ENCODE results near the gene MTCH1. TPM values are rescaled to one million over a fixed set of nuclear protein-coding genes. Genes with fewer than 3 reads are reported as not detected.

MTCH1 gene
- total and polyA plus RNA-seq, 4 experiments from 2014 or later: 94.1 to 151 (median 134) TPM

Other genes starting within 250 kb of the MTCH1 start
- under 1 TPM; 0.47 to 0.70 TPM for gene CPNE5, start 146.8 kb downstream of the MTCH1 start, total RNA-seq
- gene CPNE5, start 146.8 kb downstream of the MTCH1 start, polyA plus RNA-seq: 1 to 10 TPM; 1.9 to 2.7 TPM
- gene PPIL1, start 111.4 kb downstream of the MTCH1 start, total RNA-seq: 1 to 10 TPM; 8.4 to 9.2 TPM
- 10 to 100 TPM; 18.6 to 19.7 TPM for gene PPIL1, start 111.4 kb downstream of the MTCH1 start, polyA plus RNA-seq
- 10 to 100 TPM; 53.0 to 56.0 TPM for gene C6orf89, start 100.2 kb downstream of the MTCH1 start, total RNA-seq
- gene C6orf89, start 100.2 kb downstream of the MTCH1 start, polyA plus RNA-seq: 10 to 100 TPM; 35.4 to 52.8 TPM
- gene PI16, start 31.5 kb downstream of the MTCH1 start, total RNA-seq: 1 to 10 TPM; 5.8 to 6.0 TPM
- gene PI16, start 31.5 kb downstream of the MTCH1 start, polyA plus RNA-seq: 10 to 100 TPM; 31.5 to 53.8 TPM
- gene FGD2, start 19.5 kb upstream of the MTCH1 start, total RNA-seq: 1 to 10 TPM; 1.4 to 1.5 TPM
- gene FGD2, start 19.5 kb upstream of the MTCH1 start, polyA plus RNA-seq: under 1 TPM in 1 of 2 donors, not detected in 1; 0.11 TPM
- 100 to 1,000 TPM; 124 to 125 TPM for gene PIM1, start 184.0 kb upstream of the MTCH1 start, total RNA-seq
- 100 to 1,000 TPM; 268 to 334 TPM for gene PIM1, start 184.0 kb upstream of the MTCH1 start, polyA plus RNA-seq